ENCODE data around the gene GPC6.

GPC6 gene

GRCh38 chr13:93345770-93346169 lies 119.2 kb downstream of the GPC6 start:
- no peaks in the 10 kb centered on the region for H3K36me3 ChIP-seq (ENCODE audit: control insufficient read depth in 1 of 2, insufficient read depth in 2 of 2, low read length in 2 of 2)
- peaks cover 0 to 2% of the 10 kb centered on the region in 2 donors for H3K9me3 ChIP-seq (ENCODE audit: control insufficient read depth in 1 of 2, low read length in 2 of 2)
- H3K4me3 ChIP-seq (ENCODE audit: low read depth in 1 of 2, low read length in 2 of 2): no peak overlapping the region
- no peak overlapping the region for H3K27ac ChIP-seq (ENCODE audit: low read length)
- H3K4me1 ChIP-seq (ENCODE audit: control insufficient read depth in 1 of 2, insufficient read depth in 2 of 2, low read length in 2 of 2): no peaks in the 10 kb centered on the region
- no peaks in the 10 kb centered on the region for H3K27me3 ChIP-seq (ENCODE audit: low read depth, low read length)

GRCh38 chr13:93352616-93353015 lies 126.0 kb downstream of the GPC6 start:
- H3K27me3 ChIP-seq (ENCODE audit: low read depth, low read length): no peaks in the 10 kb centered on the region
- no peaks in the 10 kb centered on the region for H3K36me3 ChIP-seq (ENCODE audit: control insufficient read depth in 1 of 2, insufficient read depth in 2 of 2, low read length in 2 of 2)
- H3K9me3 ChIP-seq (ENCODE audit: control insufficient read depth in 1 of 2, low read length in 2 of 2): no peaks in the 10 kb centered on the region
- H3K4me1 ChIP-seq (ENCODE audit: control insufficient read depth in 1 of 2, insufficient read depth in 2 of 2, low read length in 2 of 2): no peaks in the 10 kb centered on the region
- no peak overlapping the region for H3K4me3 ChIP-seq (ENCODE audit: low read depth in 1 of 2, low read length in 2 of 2)
- H3K27ac ChIP-seq (ENCODE audit: low read length): no peak overlapping the region

- H3K9me3 ChIP-seq (ENCODE audit: control insufficient read depth in 1 of 2, low read length in 2 of 2): no peaks in the 10 kb centered on the region
- no peaks in the 10 kb centered on the region for H3K4me1 ChIP-seq (ENCODE audit: control insufficient read depth in 1 of 2, insufficient read depth in 2 of 2, low read length in 2 of 2)
- no peak overlapping the region for H3K27ac ChIP-seq (ENCODE audit: low read length)
- no peaks in the 10 kb centered on the region for H3K27me3 ChIP-seq (ENCODE audit: low read depth, low read length)
- no peak overlapping the region for H3K4me3 ChIP-seq (ENCODE audit: low read depth in 1 of 2, low read length in 2 of 2)
- no peaks in the 10 kb centered on the region for H3K36me3 ChIP-seq (ENCODE audit: control insufficient read depth in 1 of 2, insufficient read depth in 2 of 2, low read length in 2 of 2)
Observed at GRCh38 chr13:93355094-93355493, 128.5 kb downstream of the GPC6 start.

- no peaks in the 10 kb centered on the region for H3K36me3 ChIP-seq (ENCODE audit: control insufficient read depth in 1 of 2, insufficient read depth in 2 of 2, low read length in 2 of 2)
- no peaks in the 10 kb centered on the region for H3K4me1 ChIP-seq (ENCODE audit: control insufficient read depth in 1 of 2, insufficient read depth in 2 of 2, low read length in 2 of 2)
- H3K27ac ChIP-seq (ENCODE audit: low read length): no peak overlapping the region
- no peaks in the 10 kb centered on the region for H3K9me3 ChIP-seq (ENCODE audit: control insufficient read depth in 1 of 2, low read length in 2 of 2)
- H3K4me3 ChIP-seq (ENCODE audit: low read depth in 1 of 2, low read length in 2 of 2): no peak overlapping the region
- H3K27me3 ChIP-seq (ENCODE audit: low read depth, low read length): no peaks in the 10 kb centered on the region
Observed at GRCh38 chr13:93356469-93356868, 129.9 kb downstream of the GPC6 start.

- Histone ChIP-seq H3K36me3 (ENCODE audit: control insufficient read depth in 1 of 2, insufficient read depth in 2 of 2, low read length in 2 of 2) (no peaks in the 10 kb centered on the region), H3K4me1 (ENCODE audit: control insufficient read depth in 1 of 2, insufficient read depth in 2 of 2, low read length in 2 of 2) (no peaks in the 10 kb centered on the region), H3K27ac (ENCODE audit: low read length) (no peak overlapping the region), H3K4me3 (ENCODE audit: low read depth in 1 of 2, low read length in 2 of 2) (no peak overlapping the region), H3K27me3 (ENCODE audit: low read depth, low read length) (no peaks in the 10 kb centered on the region), H3K9me3 (ENCODE audit: control insufficient read depth in 1 of 2, low read length in 2 of 2) (no peaks in the 10 kb centered on the region)
Observed at GRCh38 chr13:93360021-93360420, 133.4 kb downstream of the GPC6 start.

- H3K27ac ChIP-seq (ENCODE audit: low read length): no peak overlapping the region
- H3K9me3 ChIP-seq (ENCODE audit: control insufficient read depth in 1 of 2, low read length in 2 of 2): no peaks in the 10 kb centered on the region
- H3K36me3 ChIP-seq (ENCODE audit: control insufficient read depth in 1 of 2, insufficient read depth in 2 of 2, low read length in 2 of 2): no peaks in the 10 kb centered on the region
- no peaks in the 10 kb centered on the region for H3K27me3 ChIP-seq (ENCODE audit: low read depth, low read length)
- no peak overlapping the region for H3K4me3 ChIP-seq (ENCODE audit: low read depth in 1 of 2, low read length in 2 of 2)
- no peaks in the 10 kb centered on the region for H3K4me1 ChIP-seq (ENCODE audit: control insufficient read depth in 1 of 2, insufficient read depth in 2 of 2, low read length in 2 of 2)
Observed at GRCh38 chr13:93361703-93362102, 135.1 kb downstream of the GPC6 start.

- Histone ChIP-seq H3K36me3 (ENCODE audit: control insufficient read depth in 1 of 2, insufficient read depth in 2 of 2, low read length in 2 of 2) (no peaks in the 10 kb centered on the region), H3K4me3 (ENCODE audit: low read depth in 1 of 2, low read length in 2 of 2) (no peak overlapping the region), H3K27me3 (ENCODE audit: low read depth, low read length) (no peaks in the 10 kb centered on the region), H3K9me3 (ENCODE audit: control insufficient read depth in 1 of 2, low read length in 2 of 2) (no peaks in the 10 kb centered on the region), H3K27ac (ENCODE audit: low read length) (no peak overlapping the region), H3K4me1 (ENCODE audit: control insufficient read depth in 1 of 2, insufficient read depth in 2 of 2, low read length in 2 of 2) (no peaks in the 10 kb centered on the region)
Observed at GRCh38 chr13:93364166-93364565, 137.6 kb downstream of the GPC6 start.

- Histone ChIP-seq H3K4me1 (ENCODE audit: control insufficient read depth in 1 of 2, insufficient read depth in 2 of 2, low read length in 2 of 2) (no peaks in the 10 kb centered on the region), H3K27me3 (ENCODE audit: low read depth, low read length) (no peaks in the 10 kb centered on the region), H3K9me3 (ENCODE audit: control insufficient read depth in 1 of 2, low read length in 2 of 2) (no peaks in the 10 kb centered on the region), H3K4me3 (ENCODE audit: low read depth in 1 of 2, low read length in 2 of 2) (no peak overlapping the region), H3K27ac (ENCODE audit: low read length) (no peak overlapping the region), H3K36me3 (ENCODE audit: control insufficient read depth in 1 of 2, insufficient read depth in 2 of 2, low read length in 2 of 2) (no peaks in the 10 kb centered on the region)
Observed at GRCh38 chr13:93368296-93368695, 141.7 kb downstream of the GPC6 start.

- H3K27me3 ChIP-seq (ENCODE audit: low read depth, low read length): no peaks in the 10 kb centered on the region
- no peaks in the 10 kb centered on the region for H3K36me3 ChIP-seq (ENCODE audit: control insufficient read depth in 1 of 2, insufficient read depth in 2 of 2, low read length in 2 of 2)
- H3K4me1 ChIP-seq (ENCODE audit: control insufficient read depth in 1 of 2, insufficient read depth in 2 of 2, low read length in 2 of 2): no peaks in the 10 kb centered on the region
- H3K27ac ChIP-seq (ENCODE audit: low read length): no peak overlapping the region
- no peaks in the 10 kb centered on the region for H3K9me3 ChIP-seq (ENCODE audit: control insufficient read depth in 1 of 2, low read length in 2 of 2)
- H3K4me3 ChIP-seq (ENCODE audit: low read depth in 1 of 2, low read length in 2 of 2): no peak overlapping the region
Observed at GRCh38 chr13:93368718-93369117, 142.1 kb downstream of the GPC6 start.

- no peak overlapping the region for H3K4me3 ChIP-seq (ENCODE audit: low read depth in 1 of 2, low read length in 2 of 2)
- no peaks in the 10 kb centered on the region for H3K36me3 ChIP-seq (ENCODE audit: control insufficient read depth in 1 of 2, insufficient read depth in 2 of 2, low read length in 2 of 2)
- no peak overlapping the region for H3K27ac ChIP-seq (ENCODE audit: low read length)
- no peaks in the 10 kb centered on the region for H3K4me1 ChIP-seq (ENCODE audit: control insufficient read depth in 1 of 2, insufficient read depth in 2 of 2, low read length in 2 of 2)
- no peaks in the 10 kb centered on the region for H3K27me3 ChIP-seq (ENCODE audit: low read depth, low read length)
- no peaks in the 10 kb centered on the region for H3K9me3 ChIP-seq (ENCODE audit: control insufficient read depth in 1 of 2, low read length in 2 of 2)
Observed at GRCh38 chr13:93372856-93373255, 146.2 kb downstream of the GPC6 start.

GRCh38 chr13:93375491-93375890 lies 148.9 kb downstream of the GPC6 start:
- no peak overlapping the region for H3K4me3 ChIP-seq (ENCODE audit: low read depth in 1 of 2, low read length in 2 of 2)
- H3K27ac ChIP-seq (ENCODE audit: low read length): no peak overlapping the region
- H3K36me3 ChIP-seq (ENCODE audit: control insufficient read depth in 1 of 2, insufficient read depth in 2 of 2, low read length in 2 of 2): no peaks in the 10 kb centered on the region
- no peaks in the 10 kb centered on the region for H3K27me3 ChIP-seq (ENCODE audit: low read depth, low read length)
- no peaks in the 10 kb centered on the region for H3K4me1 ChIP-seq (ENCODE audit: control insufficient read depth in 1 of 2, insufficient read depth in 2 of 2, low read length in 2 of 2)
- no peaks in the 10 kb centered on the region for H3K9me3 ChIP-seq (ENCODE audit: control insufficient read depth in 1 of 2, low read length in 2 of 2)

GRCh38 chr13:93377196-93377595 lies 150.6 kb downstream of the GPC6 start:
- Histone ChIP-seq H3K4me3 (ENCODE audit: low read depth in 1 of 2, low read length in 2 of 2) (no peak overlapping the region), H3K9me3 (ENCODE audit: control insufficient read depth in 1 of 2, low read length in 2 of 2) (no peaks in the 10 kb centered on the region), H3K4me1 (ENCODE audit: control insufficient read depth in 1 of 2, insufficient read depth in 2 of 2, low read length in 2 of 2) (no peaks in the 10 kb centered on the region), H3K27ac (ENCODE audit: low read length) (no peak overlapping the region), H3K27me3 (ENCODE audit: low read depth, low read length) (no peaks in the 10 kb centered on the region), H3K36me3 (ENCODE audit: control insufficient read depth in 1 of 2, insufficient read depth in 2 of 2, low read length in 2 of 2) (no peaks in the 10 kb centered on the region)

Measured in muscle layer of duodenum (tissue), 2 donors.